Keratinocyte (primary cell): ENCODE data around the gene BANK1. TPM values are rescaled to one million over a fixed set of nuclear protein-coding genes. Genes with fewer than 3 reads are reported as not detected.

Experiments used
- DNase-seq: peaks from one replicate; pipeline ENCODE4 v3.0.0-alpha.2; 2011; ENCODE audit warnings: low read depth, missing footprints, low spot score
- FAIRE-seq: peaks from 2 replicates; lab custom pipeline; 2011; peaks lifted over from hg19 to GRCh38; lab: Jason Lieb, UNC
- H2AFZ ChIP-seq: 2 replicates; pipeline ENCODE4 v1.6.0; 2012; ENCODE audit warnings: low read length, control low read depth, inconsistent platforms; ENCODE audit not compliant: control insufficient read depth
- H3K27ac ChIP-seq: 2 replicates; pipeline ENCODE4 v1.5.1; 2011; ENCODE audit warnings: low read length; ENCODE audit not compliant: control insufficient read depth, insufficient read depth
- H3K27me3 ChIP-seq: 3 replicates; pipeline ENCODE4 v1.6.0; 2011; ENCODE audit warnings: low read length; ENCODE audit not compliant: control insufficient read depth, insufficient read depth; ENCODE audit errors: extremely low read depth
- H3K36me3 ChIP-seq, 2 experiments: 2 replicates in 1 of 2; 3 replicates in 1 of 2; pipeline ENCODE4 v1.5.1; 2011; ENCODE audit warnings: low read length in 2 of 2, mild to moderate bottlenecking in 1 of 2; ENCODE audit not compliant: control insufficient read depth in 2 of 2, insufficient read depth in 2 of 2; ENCODE audit errors: extremely low read depth in 1 of 2
- H3K4me1 ChIP-seq: 3 replicates; pipeline ENCODE4 v1.5.1; 2011; ENCODE audit warnings: low read length; ENCODE audit not compliant: control insufficient read depth, insufficient read depth; ENCODE audit errors: extremely low read depth
- H3K4me2 ChIP-seq: 3 replicates; pipeline ENCODE4 v1.6.0; 2011; ENCODE audit warnings: low read depth, low read length; ENCODE audit not compliant: control insufficient read depth, insufficient read depth; ENCODE audit errors: extremely low read depth
- H3K4me3 ChIP-seq, 3 experiments: fragments of 200-600 bp in 1 of 3; sonication (generic) in 1 of 3; 2 replicates in 2 of 3; 3 replicates in 1 of 3; pipeline ENCODE4 v1.5.1; 2011 to 2016; ENCODE audit warnings: low read length in 3 of 3, mild to moderate bottlenecking in 3 of 3, control low read depth in 2 of 3, inconsistent platforms in 1 of 3, low read depth in 1 of 3, mixed read lengths in 1 of 3, mixed run types in 1 of 3, moderate library complexity in 1 of 3; ENCODE audit not compliant: control insufficient read depth in 2 of 3, insufficient read depth in 2 of 3; ENCODE audit errors: extremely low read depth in 1 of 3
- H3K79me2 ChIP-seq: 2 replicates; pipeline ENCODE4 v1.6.0; 2012; ENCODE audit warnings: low read length; ENCODE audit not compliant: control insufficient read depth, insufficient read depth
- H3K9ac ChIP-seq: 3 replicates; pipeline ENCODE4 v1.6.0; 2011; ENCODE audit warnings: low read length; ENCODE audit not compliant: control insufficient read depth, insufficient read depth; ENCODE audit errors: extremely low read depth
- H3K9me1 ChIP-seq: 3 replicates; pipeline ENCODE4 v1.6.0; 2011; ENCODE audit warnings: low read length; ENCODE audit not compliant: control insufficient read depth, insufficient read depth; ENCODE audit errors: extremely low read depth
- H3K9me3 ChIP-seq: 2 replicates; pipeline ENCODE4 v1.5.1; 2012; ENCODE audit warnings: low read depth, low read length; ENCODE audit not compliant: control insufficient read depth
- H4K20me1 ChIP-seq: 3 replicates; pipeline ENCODE4 v1.6.0; 2011; ENCODE audit warnings: low read length; ENCODE audit not compliant: control insufficient read depth, insufficient read depth; ENCODE audit errors: extremely low read depth
- CTCF ChIP-seq, 3 experiments: IDR thresholded peaks in 1 of 3; conservative IDR thresholded peaks in 1 of 3; optimal IDR thresholded peaks in 1 of 3; 2 replicates in 2 of 3; 3 replicates in 1 of 3; pipeline versions ENCODE3 to v1.5.1; 2011; ENCODE audit warnings: low read length in 3 of 3, mild to moderate bottlenecking in 3 of 3, moderate library complexity in 2 of 3, control low read depth in 1 of 3, inconsistent platforms in 1 of 3; ENCODE audit not compliant: insufficient read depth in 2 of 3; ENCODE audit errors: extremely low read depth in 1 of 3
- EZH2 ChIP-seq: IDR thresholded peaks from one replicate; pipeline ENCODE4 v1.6.1; 2012; ENCODE audit warnings: inconsistent platforms, mild to moderate bottlenecking, low read length, moderate library complexity
- dilution Hi-C: fragments of 300-500 bp; cut with MboI; formaldehyde crosslinking; loops from one replicate; pipeline ENCODE4 v1.7.0; 2020; ENCODE audit warnings: low sequenced_read_pairs; ENCODE audit not compliant: extremely low pct_ligation_motif_present
- polyA plus RNA-seq, 5 experiments: library from polyadenylated mRNA; depleted of rRNA in 3 of 5; stranded (reverse) in 3 of 5; stranded (forward) in 1 of 5; unstranded in 1 of 5; fragments of >200 nt; gene quantifications; 1 replicate in 1 of 5; 2 replicates in 3 of 5; 3 replicates in 1 of 5; pipeline versions ENCODE4 v1.2.1 to v1.2.3, GENCODE V29; 2011 to 2012; ENCODE audit warnings: missing spikeins in 2 of 5, low read depth in 1 of 5, low replicate concordance in 1 of 5

Gene BANK1
- polyA plus RNA-seq, 1 donor (not counting 4 experiments of a cell fraction or from before 2014, with no cell fraction given): 0.25 TPM

- no peak for DNase-seq
- H3K4me3 ChIP-seq: no peak overlapping the region
- H3K9me3 ChIP-seq: no peaks in the 10 kb centered on the region
- H3K9me1 ChIP-seq: no peaks in the 10 kb centered on the region
- FAIRE-seq: no peak
- no peak overlapping the region for H2AFZ ChIP-seq
- H3K79me2 ChIP-seq: no peaks in the 10 kb centered on the region
- TF ChIP-seq CTCF (optimal IDR thresholded peaks at IDR 0.05 in 1 of 3, IDR thresholded peaks at IDR 0.05 in 1 of 3, conservative IDR thresholded peaks at IDR 0.05 in 1 of 3; ENCODE audit: extremely low read depth in 1 of 3, insufficient read depth in 2 of 3, low read length in 3 of 3) (no peak), EZH2 (no peak)
- H3K4me2 ChIP-seq: no peak overlapping the region
- dilution Hi-C loops: no loop called here
- no peaks in the 10 kb centered on the region for H4K20me1 ChIP-seq
- no peaks in the 10 kb centered on the region for H3K36me3 ChIP-seq
- no peaks in the 10 kb centered on the region for H3K27me3 ChIP-seq
- H3K9ac ChIP-seq: no peak overlapping the region
- peaks cover 5% of the 10 kb centered on the region for H3K4me1 ChIP-seq
- H3K27ac ChIP-seq: no peak overlapping the region
These were observed 158.4 kb downstream of the BANK1 start for GRCh38 chr4:101948951-101949350.

GRCh38 chr4:101950258-101950979 lies 159.9 kb downstream of the BANK1 start:
- no peaks in the 10 kb centered on the region for H3K27me3 ChIP-seq
- no peaks in the 10 kb centered on the region for H4K20me1 ChIP-seq
- no peak overlapping the region for H3K27ac ChIP-seq
- no peak overlapping the region for H3K9ac ChIP-seq
- H3K4me1 ChIP-seq: peaks cover 12% of the 10 kb centered on the region
- no peaks in the 10 kb centered on the region for H3K9me1 ChIP-seq
- H3K4me3 ChIP-seq: no peak overlapping the region
- no peaks in the 10 kb centered on the region for H3K9me3 ChIP-seq
- H3K4me2 ChIP-seq: no peak overlapping the region
- dilution Hi-C loops: no loop called here
- no peaks in the 10 kb centered on the region for H3K79me2 ChIP-seq
- DNase-seq (no peak), FAIRE-seq (no peak)
- H3K36me3 ChIP-seq: no peaks in the 10 kb centered on the region
- TF ChIP-seq CTCF (optimal IDR thresholded peaks at IDR 0.05 in 1 of 3, IDR thresholded peaks at IDR 0.05 in 1 of 3, conservative IDR thresholded peaks at IDR 0.05 in 1 of 3; ENCODE audit: extremely low read depth in 1 of 3, insufficient read depth in 2 of 3, low read length in 3 of 3) (no peak), EZH2 (no peak)
- no peak overlapping the region for H2AFZ ChIP-seq
